HepG2 (cell line): ENCODE measurements around the gene ATAD3C. TPM values are rescaled to one million over a fixed set of nuclear protein-coding genes. Genes with fewer than 3 reads are reported as not detected.
A peak's percentile ranks its signal among the peaks of the same experiment; 100 is the strongest.

ENCODE experiments used
- ARNT ChIP-seq: fragments of 450-650 bp; IDR thresholded peaks from 2 replicates; pipeline ENCODE4 v1.6.1; 2017
- HNF4A ChIP-seq: sonication (generic); formaldehyde crosslinking; IDR thresholded peaks from 2 replicates; pipeline ENCODE4 v1.4.0; 2020; ENCODE audit warnings: missing genetic modification reagents
- HNF4G ChIP-seq, 2 experiments: sonication (generic) in 1 of 2; formaldehyde crosslinking in 1 of 2; IDR thresholded peaks; 2 replicates each; pipeline versions ENCODE4 v1.4.0 to v1.6.1; 2011 to 2020; ENCODE audit warnings: borderline replicate concordance in 2 of 2, low read depth in 2 of 2, mild to moderate bottlenecking in 2 of 2, low read length in 1 of 2, missing genetic modification reagents in 1 of 2, moderate library complexity in 1 of 2
- KAT2B ChIP-seq: fragments of 150-350 bp; IDR thresholded peaks from 2 replicates; pipeline ENCODE4 v1.6.1; 2014; ENCODE audit warnings: low read depth, low read length, borderline replicate concordance
- LCORL ChIP-seq, 2 experiments: fragments of 450-650 bp in 1 of 2; sonication (generic) in 1 of 2; formaldehyde crosslinking in 1 of 2; IDR thresholded peaks; 2 replicates each; pipeline versions ENCODE4 v1.5.0 to v1.6.1; 2017 to 2020; ENCODE audit warnings: antibody characterized with exemption in 1 of 2, missing genetic modification reagents in 1 of 2
- NFE2L2 ChIP-seq: fragments of 150-350 bp; IDR thresholded peaks from 2 replicates; pipeline ENCODE4 v1.6.1; 2014; ENCODE audit warnings: low read length
- PAWR ChIP-seq: sonication (generic); formaldehyde crosslinking; IDR thresholded peaks from 2 replicates; pipeline ENCODE4 v1.4.0; 2020; ENCODE audit warnings: missing genetic modification reagents, mild to moderate bottlenecking, borderline replicate concordance
- PBX2 ChIP-seq: IDR thresholded peaks from 2 replicates; pipeline ENCODE4 v1.6.1; 2016; ENCODE audit warnings: control low read depth
- PHB2 ChIP-seq: fragments of 450-650 bp; IDR thresholded peaks from 2 replicates; pipeline ENCODE4 v1.6.1; 2018; ENCODE audit not compliant: partially characterized antibody
- SIX4 ChIP-seq: sonication (generic); formaldehyde crosslinking; IDR thresholded peaks from 2 replicates; pipeline ENCODE4 v1.4.0; 2020; ENCODE audit warnings: missing genetic modification reagents
- SNAPC2 ChIP-seq: sonication (generic); formaldehyde crosslinking; IDR thresholded peaks from 2 replicates; pipeline ENCODE4 v1.8.1; 2022; ENCODE audit warnings: mild to moderate bottlenecking, missing genetic modification reagents
- TMF1 ChIP-seq: sonication (generic); formaldehyde crosslinking; IDR thresholded peaks from 2 replicates; pipeline ENCODE4 v1.8.1; 2022; ENCODE audit warnings: low read depth, missing genetic modification reagents
- YY1 ChIP-seq: IDR thresholded peaks from 2 replicates; pipeline ENCODE4 v1.6.1; 2011; ENCODE audit warnings: low read length, low read depth, moderate library complexity, mild to moderate bottlenecking; ENCODE audit not compliant: insufficient read depth, insufficient replicate concordance
- ZNF143 ChIP-seq: sonication (generic); formaldehyde crosslinking; IDR thresholded peaks from 2 replicates; pipeline ENCODE4 v1.4.0; 2020; ENCODE audit warnings: missing genetic modification reagents
- ZNF274 ChIP-seq: sonication (generic); formaldehyde crosslinking; IDR thresholded peaks from 2 replicates; pipeline ENCODE4 v1.5.1; 2020; ENCODE audit warnings: mild to moderate bottlenecking, missing genetic modification reagents
- ZNF3 ChIP-seq: IDR thresholded peaks from 2 replicates; pipeline ENCODE4 v1.7.0; 2017; ENCODE audit warnings: inconsistent platforms
- ZNF609 ChIP-seq: sonication (generic); formaldehyde crosslinking; IDR thresholded peaks from 2 replicates; pipeline ENCODE4 v1.4.0; 2020; ENCODE audit warnings: mild to moderate bottlenecking, missing genetic modification reagents, borderline replicate concordance
- ZNF644 ChIP-seq: IDR thresholded peaks from 2 replicates; pipeline ENCODE4 v1.6.1; 2016; ENCODE audit warnings: low read depth
- ZNF790 ChIP-seq: sonication (generic); formaldehyde crosslinking; IDR thresholded peaks from 2 replicates; pipeline ENCODE4 v1.8.0; 2022; ENCODE audit warnings: missing genetic modification reagents, mild to moderate bottlenecking, borderline replicate concordance
- ZSCAN5A ChIP-seq: sonication (generic); formaldehyde crosslinking; IDR thresholded peaks from 2 replicates; pipeline ENCODE4 v1.8.0; 2022; ENCODE audit warnings: mild to moderate bottlenecking, missing genetic modification reagents, borderline replicate concordance
- polyA plus RNA-seq, 8 experiments: library from polyadenylated mRNA; depleted of rRNA in 3 of 8; stranded (reverse) in 7 of 8; unstranded in 1 of 8; fragments of >200 nt; fragmentation: Illumina TruSeq in 4 of 8; extraction: Trizol in 4 of 8; gene quantifications; 2 replicates each; pipeline versions ENCODE4 v1.2.1 to v1.2.3, GENCODE V29; 2011 to 2016; ENCODE audit warnings: low read depth in 4 of 8, missing spikeins in 1 of 8, mixed read lengths in 1 of 8; ENCODE audit not compliant: insufficient read depth in 1 of 8
- total RNA-seq, 5 experiments: library from RNA; depleted of rRNA; stranded (reverse); fragments of >200 nt; fragmentation: Illumina TruSeq; extraction: Trizol; gene quantifications; 2 replicates each; pipeline ENCODE4 v1.2.3, GENCODE V29; 2016; ENCODE audit warnings: low read depth in 1 of 5
- TF ChIP-seq, protein P1 (sequence below): sonication (generic); formaldehyde crosslinking; IDR thresholded peaks from 2 replicates; pipeline ENCODE4 v1.8.1; 2023; ENCODE audit warnings: mild to moderate bottlenecking, missing genetic modification reagents, borderline replicate concordance

Gene ATAD3C
- total and polyA plus RNA-seq, 2 of the 13 experiments (the other 11 are each of a cell fraction or from before 2014, with no cell fraction given), result 2.4 to 3.2 TPM

DNA sequence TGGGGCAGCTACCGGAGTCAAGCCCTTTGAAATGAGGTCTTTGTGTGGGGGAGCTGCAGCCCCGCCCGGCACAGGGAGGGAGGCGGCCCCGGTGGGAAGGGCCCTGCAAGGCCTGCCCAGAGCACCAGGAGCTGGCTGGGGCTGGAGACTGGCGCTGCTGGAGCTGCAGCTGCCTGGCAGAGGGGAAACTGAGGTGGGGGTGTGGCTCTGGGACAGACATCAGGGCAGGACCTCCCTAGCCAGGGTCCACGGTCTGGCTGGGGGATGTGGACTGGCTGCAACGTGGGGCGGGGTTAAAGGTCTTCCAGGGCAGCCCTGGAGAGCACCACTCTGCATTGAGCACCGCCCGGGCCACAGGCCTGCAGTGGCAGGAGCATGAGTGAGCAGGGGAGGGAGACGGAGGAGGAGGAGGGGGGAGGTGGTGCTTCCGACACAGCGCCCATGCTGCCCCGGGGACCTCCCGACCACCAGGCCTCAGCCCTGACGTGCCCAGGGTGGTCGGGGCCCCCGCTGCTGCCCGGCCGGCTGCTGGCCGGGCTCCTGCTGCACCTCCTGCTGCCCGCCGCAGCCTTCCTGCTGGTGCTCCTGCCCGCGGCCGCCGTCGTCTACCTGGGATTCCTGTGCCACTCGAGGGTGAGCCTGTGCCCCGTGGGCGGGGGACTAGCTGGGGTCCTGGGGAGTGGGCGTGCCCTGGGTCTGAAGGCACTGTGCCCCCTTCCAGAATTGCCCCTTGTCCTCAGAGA, 23.6 kb upstream of the ATAD3C start (continued):
- TF ChIP-seq LCORL (IDR thresholded peaks at IDR 0.05) (no peak), LCORL (CRISPR knock-in tag; IDR thresholded peaks at IDR 0.05) (peak; percentile 89), HNF4A (CRISPR knock-in tag) (peak; percentile 50; the same call in 1 of the 2 replicates), ARNT (no peak), ZNF790 (no peak), ZNF3 (CRISPR knock-in tag) (no peak), ZNF274 (peak; percentile 36; the same call in 1 of the 2 replicates), YY1 (no peak), SNAPC2 (CRISPR knock-in tag) (peak; percentile 54; the same call in 1 of the 2 replicates), ZNF609 (0 out of 2 replicates have a peak, but pooled peaks have one; percentile 21), ZNF644 (CRISPR knock-in tag) (no peak), KAT2B (no peak), ZNF143 (CRISPR knock-in tag) (no peak), NFE2L2 (no peak), TMF1 (CRISPR knock-in tag) (no peak), PAWR (CRISPR knock-in tag) (no peak), HNF4G (IDR thresholded peaks at IDR 0.05; ENCODE audit: borderline replicate concordance, low read depth, low read length) (peak; percentile 49; the same call in 1 of the 2 replicates), HNF4G (CRISPR knock-in tag; IDR thresholded peaks at IDR 0.05; ENCODE audit: borderline replicate concordance, low read depth) (no peak), SIX4 (no peak), ZSCAN5A (CRISPR knock-in tag) (peak; percentile 27; the same call in 1 of the 2 replicates), PBX2 (CRISPR knock-in tag) (no peak), PHB2 (no peak)
- TF ChIP-seq, protein P1, sequence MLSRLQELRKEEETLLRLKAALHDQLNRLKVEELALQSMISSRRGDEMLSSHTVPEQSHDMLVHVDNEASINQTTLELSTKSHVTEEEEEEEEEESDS (CRISPR knock-in tag), result no peak
